CD8-positive, alpha-beta T cell (primary cell): ENCODE results near the gene TWSG1. TPM values are rescaled to one million over a fixed set of nuclear protein-coding genes. Genes with fewer than 3 reads are reported as not detected.

Experiments used
- total RNA-seq, 46 experiments: library from RNA in 2 of 46; stranded (reverse) in 2 of 46; gene quantifications; one replicate each; pipeline ENCODE4 v1.2.3 and lab custom pipeline; 2021 to 2026

TWSG1 gene
- total RNA-seq, 2 experiments from 2014 or later: 4.2 to 5.3 TPM

Other genes with a start within 250 kb of the TWSG1 start
- 100 to 1,000 TPM; 229 to 249 TPM for gene NDUFV2, start 232.1 kb upstream of the TWSG1 start, total RNA-seq
- gene ANKRD12, start 198.0 kb upstream of the TWSG1 start, total RNA-seq: 100 to 1,000 TPM; 167 to 177 TPM
- gene RALBP1, start 140.7 kb downstream of the TWSG1 start, total RNA-seq: 1 to 10 TPM; 5.4 to 7.9 TPM